Measurements from ENCODE around the gene GALNT4.

GRCh38 chr12:89544681-89545184 lies 20.1 kb upstream of the GALNT4 start:
- TF ChIP-seq POLR2A (IDR thresholded peaks at IDR 0.05; ENCODE audit: borderline replicate concordance, extremely low read depth, insufficient read depth, insufficient read length): no peak
- TF ChIP-seq, protein P1, sequence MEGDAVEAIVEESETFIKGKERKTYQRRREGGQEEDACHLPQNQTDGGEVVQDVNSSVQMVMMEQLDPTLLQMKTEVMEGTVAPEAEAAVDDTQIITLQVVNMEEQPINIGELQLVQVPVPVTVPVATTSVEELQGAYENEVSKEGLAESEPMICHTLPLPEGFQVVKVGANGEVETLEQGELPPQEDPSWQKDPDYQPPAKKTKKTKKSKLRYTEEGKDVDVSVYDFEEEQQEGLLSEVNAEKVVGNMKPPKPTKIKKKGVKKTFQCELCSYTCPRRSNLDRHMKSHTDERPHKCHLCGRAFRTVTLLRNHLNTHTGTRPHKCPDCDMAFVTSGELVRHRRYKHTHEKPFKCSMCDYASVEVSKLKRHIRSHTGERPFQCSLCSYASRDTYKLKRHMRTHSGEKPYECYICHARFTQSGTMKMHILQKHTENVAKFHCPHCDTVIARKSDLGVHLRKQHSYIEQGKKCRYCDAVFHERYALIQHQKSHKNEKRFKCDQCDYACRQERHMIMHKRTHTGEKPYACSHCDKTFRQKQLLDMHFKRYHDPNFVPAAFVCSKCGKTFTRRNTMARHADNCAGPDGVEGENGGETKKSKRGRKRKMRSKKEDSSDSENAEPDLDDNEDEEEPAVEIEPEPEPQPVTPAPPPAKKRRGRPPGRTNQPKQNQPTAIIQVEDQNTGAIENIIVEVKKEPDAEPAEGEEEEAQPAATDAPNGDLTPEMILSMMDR (IDR thresholded peaks at IDR 0.05 in 2 of 3, conservative IDR thresholded peaks at IDR 0.05 in 1 of 3; ENCODE audit: borderline replicate concordance in 1 of 3, insufficient read depth in 1 of 3, low read depth in 2 of 3, low read length in 2 of 3): no peak
- no peak for TF ChIP-seq EZH2 (IDR thresholded peaks at IDR 0.05)
- TF ChIP-seq SRF (IDR thresholded peaks at IDR 0.05; ENCODE audit: low read depth): no peak
- TF ChIP-seq CEBPB (IDR thresholded peaks at IDR 0.05; ENCODE audit: low read depth): no peak
- TF ChIP-seq SIN3A (IDR thresholded peaks at IDR 0.05; ENCODE audit: low read depth): no peak
- TF ChIP-seq REST (IDR thresholded peaks at IDR 0.05; ENCODE audit: low read depth): no peak
- no peak for TF ChIP-seq JUND (IDR thresholded peaks at IDR 0.05)
- TF ChIP-seq ZNF274 (IDR thresholded peaks at IDR 0.05; ENCODE audit: low read depth, low read length): no peak
- TF ChIP-seq, protein P2, sequence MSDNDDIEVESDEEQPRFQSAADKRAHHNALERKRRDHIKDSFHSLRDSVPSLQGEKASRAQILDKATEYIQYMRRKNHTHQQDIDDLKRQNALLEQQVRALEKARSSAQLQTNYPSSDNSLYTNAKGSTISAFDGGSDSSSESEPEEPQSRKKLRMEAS (IDR thresholded peaks at IDR 0.05): no peak
- no peak for TF ChIP-seq RAD21 (IDR thresholded peaks at IDR 0.05; ENCODE audit: low read depth)
